ENCODE measurements around the gene MED12L. TPM values are rescaled to one million over a fixed set of nuclear protein-coding genes. Genes with fewer than 3 reads are reported as not detected.

The MED12L gene
- total and polyA plus RNA-seq, 9 of the 15 experiments (the other 6 are each of a cell fraction or from before 2014, with no cell fraction given) = not detected

DNA sequence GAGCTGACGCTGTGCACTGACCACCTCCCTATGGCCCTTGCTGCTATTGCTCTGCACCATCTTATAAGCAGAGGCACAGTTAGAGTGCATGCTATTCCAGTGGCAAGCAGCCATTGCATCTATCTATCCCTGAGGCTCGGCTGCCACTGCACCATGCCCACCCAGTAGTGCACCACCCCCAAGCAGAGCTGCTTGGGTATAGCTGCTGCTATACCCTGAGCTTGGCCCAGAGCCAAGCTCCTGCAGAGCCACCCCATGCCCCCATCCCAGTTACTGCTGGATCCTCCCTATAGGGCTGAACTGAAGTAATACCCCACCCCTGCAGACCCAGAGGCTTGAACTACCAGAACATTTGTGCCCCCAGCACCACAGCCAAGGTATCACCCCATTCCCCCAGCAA, 395.0 kb downstream of the MED12L start:
- Histone ChIP-seq H3K9me3 (replicated peaks; ENCODE audit: control insufficient read depth, insufficient read depth, low read depth, low read length) (peaks cover 8% of the 10 kb centered on the region), H4K20me1 (replicated peaks; ENCODE audit: control insufficient read depth, insufficient read depth, low read length) (no peaks in the 10 kb centered on the region), H3K4me3 (no peak overlapping the region), H3K4me2 (ENCODE audit: insufficient read depth, low read length) (no peak overlapping the region), H3K4me1 (replicated peaks in 1 of 2; ENCODE audit: control insufficient read depth in 2 of 2, insufficient read depth in 2 of 2, low read length in 2 of 2) (peaks cover 0 to 5% of the 10 kb centered on the region in 2 experiments; a peak in 2 of 5 replicates), H3K79me2 (ENCODE audit: control insufficient read depth, insufficient read depth, low read length) (no peaks in the 10 kb centered on the region), H3K27me3 (ENCODE audit: control insufficient read depth in 2 of 2, insufficient read depth in 2 of 2, low read length in 2 of 2) (no peaks in the 10 kb centered on the region), H2AFZ (ENCODE audit: low read depth, low read length) (no peak overlapping the region), H3K9ac (ENCODE audit: insufficient read depth in 1 of 2, low read depth in 2 of 2, low read length in 2 of 2) (no peak overlapping the region), H3K9me1 (ENCODE audit: control insufficient read depth, insufficient read depth, low read length) (no peaks in the 10 kb centered on the region), H3K36me3 (ENCODE audit: control insufficient read depth, insufficient read depth, low read length) (no peaks in the 10 kb centered on the region), H3K27ac (ENCODE audit: extremely low read depth, low read depth, low read length) (no peak overlapping the region)
- TF ChIP-seq TEAD4 (IDR thresholded peaks at IDR 0.05; ENCODE audit: low read length) (no peak), TEAD4 (CRISPR knock-in tag; IDR thresholded peaks at IDR 0.05; ENCODE audit: borderline replicate concordance) (no peak), NFIC (IDR thresholded peaks at IDR 0.05) (peak; percentile 49; the same call in 1 of the 2 replicates)
- ChIA-PET CTCF (ENCODE audit: low intra/inter-chr PET ratio) (no interaction called here), POLR2A (no interaction called here)
- intact Hi-C loops (cut with micrococcal nuclease) (no loop called here), in situ Hi-C loops (cut with MboI) (no loop called here)
- BruUV-seq (replicated peaks) = no TSS peak
- no peak for DNase-seq (ENCODE audit: extremely low read depth in 1 of 4, low spot score in 3 of 4)
- WGBS (ENCODE audit: insufficient coverage, low coverage, missing lambda C conversion rate) = 45% methylated on average over 2 of the region's 2 CpGs
- no peak for FAIRE-seq
- no peak for ATAC-seq

DNA sequence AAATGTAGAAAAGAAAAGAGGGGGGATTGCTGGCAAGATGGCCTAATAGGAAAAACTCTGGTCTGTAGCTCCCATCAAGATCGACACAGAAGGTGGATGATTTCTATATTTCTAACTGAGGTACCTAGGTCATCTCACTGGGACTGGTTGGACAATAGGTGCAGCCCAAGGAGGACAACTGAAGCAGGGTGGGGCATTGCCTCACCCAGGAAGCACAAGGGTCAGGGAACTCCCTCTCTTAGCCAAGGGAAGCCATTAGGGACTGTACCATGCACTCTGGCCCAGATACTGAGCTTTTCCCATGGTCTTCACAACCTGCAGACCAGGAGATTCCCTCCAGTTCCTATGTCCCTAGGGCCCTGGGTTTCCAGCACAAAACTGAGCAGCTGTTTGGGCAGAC, 398.0 kb downstream of the MED12L start:
- H3K4me2 ChIP-seq (ENCODE audit: insufficient read depth, low read length) = no peak overlapping the region
- BruUV-seq (replicated peaks) = no TSS peak
- CTCF ChIA-PET (ENCODE audit: low intra/inter-chr PET ratio) = no interaction called here

More for the DNA sequence above, 398.0 kb downstream of the MED12L start:
- 11% methylated on average over 1 of the region's 1 CpG for WGBS (ENCODE audit: insufficient coverage, low coverage, missing lambda C conversion rate)
- DNase-seq (ENCODE audit: extremely low read depth in 1 of 4, low spot score in 3 of 4) (no peak), ATAC-seq (no peak), FAIRE-seq (no peak)
- Histone ChIP-seq H3K27ac (ENCODE audit: extremely low read depth, low read depth, low read length) (no peak overlapping the region), H3K9me3 (replicated peaks; ENCODE audit: control insufficient read depth, insufficient read depth, low read depth, low read length) (peaks cover 6% of the 10 kb centered on the region), H3K36me3 (ENCODE audit: control insufficient read depth, insufficient read depth, low read length) (no peaks in the 10 kb centered on the region), H3K79me2 (ENCODE audit: control insufficient read depth, insufficient read depth, low read length) (no peaks in the 10 kb centered on the region), H4K20me1 (replicated peaks; ENCODE audit: control insufficient read depth, insufficient read depth, low read length) (no peaks in the 10 kb centered on the region), H3K9me1 (ENCODE audit: control insufficient read depth, insufficient read depth, low read length) (no peaks in the 10 kb centered on the region), H3K9ac (ENCODE audit: insufficient read depth in 1 of 2, low read depth in 2 of 2, low read length in 2 of 2) (no peak overlapping the region), H3K27me3 (ENCODE audit: control insufficient read depth in 2 of 2, insufficient read depth in 2 of 2, low read length in 2 of 2) (no peaks in the 10 kb centered on the region), H3K4me1 (replicated peaks in 1 of 2; ENCODE audit: control insufficient read depth in 2 of 2, insufficient read depth in 2 of 2, low read length in 2 of 2) (no peaks in the 10 kb centered on the region; a peak in 1 of 5 replicates), H3K4me3 (no peak overlapping the region), H2AFZ (ENCODE audit: low read depth, low read length) (no peak overlapping the region)
- POLR2A ChIA-PET = interaction anchor here (1.3 kb wide), 1 partner anchor 154 kb away, joined by 4 read pairs; no protein-coding TSS in a partner anchor
- no peak for TF ChIP-seq POLR2B (IDR thresholded peaks at IDR 0.05; ENCODE audit: low read depth, partially characterized antibody)
- TF ChIP-seq, protein P1, sequence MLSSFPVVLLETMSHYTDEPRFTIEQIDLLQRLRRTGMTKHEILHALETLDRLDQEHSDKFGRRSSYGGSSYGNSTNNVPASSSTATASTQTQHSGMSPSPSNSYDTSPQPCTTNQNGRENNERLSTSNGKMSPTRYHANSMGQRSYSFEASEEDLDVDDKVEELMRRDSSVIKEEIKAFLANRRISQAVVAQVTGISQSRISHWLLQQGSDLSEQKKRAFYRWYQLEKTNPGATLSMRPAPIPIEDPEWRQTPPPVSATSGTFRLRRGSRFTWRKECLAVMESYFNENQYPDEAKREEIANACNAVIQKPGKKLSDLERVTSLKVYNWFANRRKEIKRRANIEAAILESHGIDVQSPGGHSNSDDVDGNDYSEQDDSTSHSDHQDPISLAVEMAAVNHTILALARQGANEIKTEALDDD (IDR thresholded peaks at IDR 0.05) = no peak
- no peak for TF ChIP-seq SREBF2 (CRISPR knock-in tag; IDR thresholded peaks at IDR 0.05)
- no peak for TF ChIP-seq ZNF436 (CRISPR knock-in tag; IDR thresholded peaks at IDR 0.05)
- no peak for TF ChIP-seq HDAC1 (IDR thresholded peaks at IDR 0.05)
- TF ChIP-seq, protein P2, sequence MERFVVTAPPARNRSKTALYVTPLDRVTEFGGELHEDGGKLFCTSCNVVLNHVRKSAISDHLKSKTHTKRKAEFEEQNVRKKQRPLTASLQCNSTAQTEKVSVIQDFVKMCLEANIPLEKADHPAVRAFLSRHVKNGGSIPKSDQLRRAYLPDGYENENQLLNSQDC (CRISPR knock-in tag; IDR thresholded peaks at IDR 0.05) = no peak
- no peak for TF ChIP-seq ZNF146 (CRISPR knock-in tag; IDR thresholded peaks at IDR 0.05; ENCODE audit: unreplicated experiment)
- in situ Hi-C loops (cut with MboI) = no loop called here
- intact Hi-C loops (cut with micrococcal nuclease) = no loop called here

All from K562 (cell line).